Measurements from ENCODE around the gene NDUFAF8. TPM values are rescaled to one million over a fixed set of nuclear protein-coding genes. Genes with fewer than 3 reads are reported as not detected.

NDUFAF8 gene
- total and polyA plus RNA-seq, 10 of the 15 experiments (the other 5 are each of a cell fraction or from before 2014, with no cell fraction given), result 22.0 to 307 (median 106) TPM

- TF ChIP-seq ZBTB40 (IDR thresholded peaks at IDR 0.05; ENCODE audit: borderline replicate concordance) (no peak), MEF2A (IDR thresholded peaks at IDR 0.05; ENCODE audit: insufficient read depth, low read depth, low read length) (no peak), ZBTB11 (CRISPR knock-in tag; IDR thresholded peaks at IDR 0.05) (no peak), ZBTB4 (CRISPR knock-in tag; IDR thresholded peaks at IDR 0.05) (no peak), SP1 (IDR thresholded peaks at IDR 0.05; ENCODE audit: low read depth, low read length) (no peak), PBX3 (IDR thresholded peaks at IDR 0.05; ENCODE audit: insufficient replicate concordance, low read depth, low read length) (no peak), ZNF687 (IDR thresholded peaks at IDR 0.05) (peak; percentile 23; the same call in 1 of the 2 replicates), PKNOX1 (IDR thresholded peaks at IDR 0.05) (no peak), IRF3 (IDR thresholded peaks at IDR 0.05) (no peak), NR2F1 (conservative IDR thresholded peaks at IDR 0.05) (peak; percentile 18; the same call in 1 of the 2 replicates)
Measured at GRCh38 chr17:81222620-81222905, 16.6 kb upstream of the NDUFAF8 start (continued).

Measured in GM12878 (cell line).